Measurements from ENCODE around the gene ECM2.
"Not testable (repeated sequence)": the region's sequence is repeated elsewhere in the genome, so short reads cannot be mapped to it uniquely, and the experiment has no call there.

Gene ECM2

DNA sequence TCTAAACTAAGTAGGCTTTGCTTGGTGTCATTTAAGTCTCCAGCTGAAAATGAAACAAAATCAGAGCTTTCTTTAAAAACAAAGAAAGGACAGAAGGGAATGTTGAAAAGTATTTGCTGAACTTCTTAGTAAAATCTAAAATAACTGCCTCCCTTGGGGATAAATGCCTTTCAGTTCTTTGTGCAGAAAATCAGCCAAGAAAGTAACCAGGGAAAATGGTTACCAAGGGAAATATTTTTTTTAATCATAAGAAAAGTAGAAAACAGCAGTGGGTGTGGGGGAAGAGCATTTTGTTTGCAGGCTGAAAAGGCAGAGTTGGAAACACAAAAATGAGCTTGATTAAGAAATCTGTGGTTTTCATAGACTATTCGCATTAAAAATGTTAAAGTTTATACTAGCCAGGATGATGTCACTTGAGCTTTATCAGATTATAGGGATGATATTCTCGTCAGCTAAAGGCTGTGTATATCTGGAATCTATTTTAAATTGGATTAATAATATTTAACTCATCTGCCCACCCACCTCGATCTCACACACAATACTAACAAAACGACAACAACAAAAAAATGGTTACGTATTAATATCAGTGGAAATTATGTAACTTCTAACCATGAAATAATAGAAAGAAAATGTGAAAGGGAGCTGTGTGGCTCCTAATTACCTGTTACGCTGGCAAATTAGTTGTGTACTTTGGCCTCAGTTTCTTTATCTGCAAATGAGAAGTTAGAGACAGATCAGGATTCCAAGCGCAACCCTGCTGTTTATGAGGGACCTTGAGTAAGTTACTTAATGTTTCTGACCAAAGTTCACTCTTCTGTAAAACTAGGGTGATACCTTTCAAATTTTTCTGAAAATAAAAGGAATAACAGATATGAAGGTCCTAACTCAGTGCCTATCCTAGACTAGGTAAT is at the start of gene ECM2:
TSS of gene ECM2 (minus strand) at position 51 of the 911 bp plus-strand sequence. CDS start 13,124 bp downstream, outside the sequence.
- no peaks in the 10 kb centered on the region for H3K27me3 ChIP-seq (ENCODE audit: control insufficient read depth, insufficient read depth, low read length)
- H3K36me3 ChIP-seq (ENCODE audit: control insufficient read depth, insufficient read depth, low read length): no peaks in the 10 kb centered on the region
- no peaks in the 10 kb centered on the region; the same call in 1 of the 2 replicates for H3K4me1 ChIP-seq (ENCODE audit: control insufficient read depth, insufficient read depth, low read length)
- no peak within 1 kb of the TSS for H3K4me3 ChIP-seq (ENCODE audit: low read length)
- H3K27ac ChIP-seq (ENCODE audit: low read length): no peak within 1 kb of the TSS
- H3K9me3 ChIP-seq (ENCODE audit: control insufficient read depth, insufficient read depth, low read length): no peaks in the 10 kb centered on the region
- no peak for DNase-seq (ENCODE audit: low read depth, low spot score)
- WGBS (ENCODE audit: insufficient coverage, insufficient read length): 100% methylated on average over 1 of the region's 7 CpGs

DNA sequence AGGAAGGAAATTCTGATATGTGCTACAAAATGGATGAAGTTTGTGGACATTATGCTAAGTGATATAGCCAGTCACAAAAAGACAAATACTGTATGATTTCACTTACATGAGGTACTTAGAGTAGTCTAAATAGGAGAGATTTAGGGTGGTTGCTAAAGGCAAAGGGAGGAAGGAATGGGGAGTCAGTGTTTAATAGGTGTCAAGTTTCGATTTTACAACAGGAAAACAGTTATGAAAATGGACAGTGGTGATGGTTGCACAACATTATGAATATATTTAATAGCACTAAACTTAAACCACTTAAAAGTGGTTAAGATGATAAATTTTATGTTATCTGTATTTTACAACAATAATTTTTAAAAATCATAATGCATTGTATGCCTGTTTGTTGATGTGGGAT is 40.4 kb upstream of the ECM2 start:
- Histone ChIP-seq H3K4me1 (ENCODE audit: control insufficient read depth, insufficient read depth, low read length) (no peaks in the 10 kb centered on the region), H3K27me3 (ENCODE audit: control insufficient read depth, insufficient read depth, low read length) (no peaks in the 10 kb centered on the region), H3K27ac (ENCODE audit: low read length) (no peak overlapping the region), H3K36me3 (ENCODE audit: control insufficient read depth, insufficient read depth, low read length) (no peaks in the 10 kb centered on the region), H3K4me3 (ENCODE audit: low read length) (no peak overlapping the region), H3K9me3 (ENCODE audit: control insufficient read depth, insufficient read depth, low read length) (no peaks in the 10 kb centered on the region)
- no CpG with 5 or more reads among the region's 1 CpG for WGBS (ENCODE audit: insufficient coverage, insufficient read length)
- DNase-seq (ENCODE audit: low read depth, low spot score): no peak

GRCh38 chr9:92573612-92574011 is 37.8 kb upstream of the ECM2 start:
- H3K27ac ChIP-seq (ENCODE audit: low read length); H3K27me3 ChIP-seq (ENCODE audit: control insufficient read depth, insufficient read depth, low read length); H3K9me3 ChIP-seq (ENCODE audit: control insufficient read depth, insufficient read depth, low read length); DNase-seq (ENCODE audit: low read depth, low spot score); H3K36me3 ChIP-seq (ENCODE audit: control insufficient read depth, insufficient read depth, low read length); H3K4me3 ChIP-seq (ENCODE audit: low read length); H3K4me1 ChIP-seq (ENCODE audit: control insufficient read depth, insufficient read depth, low read length): not testable (repeated sequence)
- no CpG with 5 or more reads among the region's 14 CpGs for WGBS (ENCODE audit: insufficient coverage, insufficient read length)

GRCh38 chr9:92571871-92572270 is 36.1 kb upstream of the ECM2 start:
- not testable (repeated sequence) for H3K27me3 ChIP-seq (ENCODE audit: control insufficient read depth, insufficient read depth, low read length); H3K4me1 ChIP-seq (ENCODE audit: control insufficient read depth, insufficient read depth, low read length); H3K36me3 ChIP-seq (ENCODE audit: control insufficient read depth, insufficient read depth, low read length); DNase-seq (ENCODE audit: low read depth, low spot score); H3K4me3 ChIP-seq (ENCODE audit: low read length); H3K27ac ChIP-seq (ENCODE audit: low read length); H3K9me3 ChIP-seq (ENCODE audit: control insufficient read depth, insufficient read depth, low read length)
- WGBS (ENCODE audit: insufficient coverage, insufficient read length): no CpG with 5 or more reads among the region's 2 CpGs

- Histone ChIP-seq H3K9me3 (ENCODE audit: control insufficient read depth, insufficient read depth, low read length) (no peaks in the 10 kb centered on the region), H3K4me1 (ENCODE audit: control insufficient read depth, insufficient read depth, low read length) (no peaks in the 10 kb centered on the region), H3K27ac (ENCODE audit: low read length) (no peak overlapping the region), H3K4me3 (ENCODE audit: low read length) (no peak overlapping the region), H3K36me3 (ENCODE audit: control insufficient read depth, insufficient read depth, low read length) (no peaks in the 10 kb centered on the region), H3K27me3 (ENCODE audit: control insufficient read depth, insufficient read depth, low read length) (no peaks in the 10 kb centered on the region)
- DNase-seq (ENCODE audit: low read depth, low spot score): no peak
- WGBS (ENCODE audit: insufficient coverage, insufficient read length): no CpG with 5 or more reads among the region's 2 CpGs
These were observed 29.2 kb upstream of the ECM2 start for GRCh38 chr9:92564982-92565381.

- no peaks in the 10 kb centered on the region for H3K27me3 ChIP-seq (ENCODE audit: control insufficient read depth, insufficient read depth, low read length)
- DNase-seq (ENCODE audit: low read depth, low spot score): no peak
- H3K9me3 ChIP-seq (ENCODE audit: control insufficient read depth, insufficient read depth, low read length): no peaks in the 10 kb centered on the region
- no peak overlapping the region for H3K4me3 ChIP-seq (ENCODE audit: low read length)
- no peaks in the 10 kb centered on the region for H3K36me3 ChIP-seq (ENCODE audit: control insufficient read depth, insufficient read depth, low read length)
- H3K27ac ChIP-seq (ENCODE audit: low read length): no peak overlapping the region
- no peaks in the 10 kb centered on the region for H3K4me1 ChIP-seq (ENCODE audit: control insufficient read depth, insufficient read depth, low read length)
These were observed 28.7 kb upstream of the ECM2 start for GRCh38 chr9:92564504-92564903.

GRCh38 chr9:92563116-92564100 is 27.6 kb upstream of the ECM2 start:
- 0 out of 2 replicates have a peak, but pooled peaks cover 1% of the 10 kb centered on the region for H3K4me1 ChIP-seq (ENCODE audit: control insufficient read depth, insufficient read depth, low read length)
- no peak overlapping the region for H3K27ac ChIP-seq (ENCODE audit: low read length)
- H3K36me3 ChIP-seq (ENCODE audit: control insufficient read depth, insufficient read depth, low read length): no peaks in the 10 kb centered on the region
- H3K9me3 ChIP-seq (ENCODE audit: control insufficient read depth, insufficient read depth, low read length): no peaks in the 10 kb centered on the region
- no peaks in the 10 kb centered on the region for H3K27me3 ChIP-seq (ENCODE audit: control insufficient read depth, insufficient read depth, low read length)
- H3K4me3 ChIP-seq (ENCODE audit: low read length): no peak overlapping the region
- DNase-seq (ENCODE audit: low read depth, low spot score): no peak
- no CpG with 5 or more reads among the region's 3 CpGs for WGBS (ENCODE audit: insufficient coverage, insufficient read length)

DNA sequence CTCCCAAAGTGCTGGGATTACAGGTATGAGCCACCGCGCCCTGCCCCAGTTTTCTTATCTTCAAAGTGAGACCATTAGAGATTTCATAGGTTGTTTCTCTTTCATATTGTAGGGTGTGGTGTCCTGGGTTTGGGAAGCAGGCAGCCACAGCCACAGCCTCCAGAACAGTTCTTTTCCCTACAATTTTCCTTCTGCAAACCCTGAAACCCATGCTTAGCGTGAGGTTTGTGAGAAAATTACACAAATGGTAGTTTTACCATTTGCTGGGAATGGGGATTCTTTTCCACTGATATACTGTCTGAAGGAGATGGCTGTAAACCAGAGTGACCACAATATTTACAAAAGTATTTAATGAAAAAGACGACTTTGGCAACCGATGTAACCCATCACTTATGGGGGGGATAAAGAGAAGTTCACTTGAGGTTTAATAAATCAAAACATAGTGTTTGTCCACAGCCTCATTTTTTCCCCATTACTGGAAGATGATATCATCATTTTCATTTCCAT is 26.7 kb upstream of the ECM2 start:
- WGBS (ENCODE audit: insufficient coverage, insufficient read length): no CpG with 5 or more reads among the region's 5 CpGs
- DNase-seq (ENCODE audit: low read depth, low spot score): no peak
- H3K27ac ChIP-seq (ENCODE audit: low read length): no peak overlapping the region
- H3K27me3 ChIP-seq (ENCODE audit: control insufficient read depth, insufficient read depth, low read length): no peaks in the 10 kb centered on the region
- H3K9me3 ChIP-seq (ENCODE audit: control insufficient read depth, insufficient read depth, low read length): no peaks in the 10 kb centered on the region
- H3K36me3 ChIP-seq (ENCODE audit: control insufficient read depth, insufficient read depth, low read length): no peaks in the 10 kb centered on the region
- H3K4me3 ChIP-seq (ENCODE audit: low read length): no peak overlapping the region
- 0 out of 2 replicates have a peak, but pooled peaks cover 1% of the 10 kb centered on the region for H3K4me1 ChIP-seq (ENCODE audit: control insufficient read depth, insufficient read depth, low read length)

GRCh38 chr9:92561374-92562330 is 25.9 kb upstream of the ECM2 start:
- no peak for DNase-seq (ENCODE audit: low read depth, low spot score)
- Histone ChIP-seq H3K4me3 (ENCODE audit: low read length) (no peak overlapping the region), H3K36me3 (ENCODE audit: control insufficient read depth, insufficient read depth, low read length) (no peaks in the 10 kb centered on the region), H3K9me3 (ENCODE audit: control insufficient read depth, insufficient read depth, low read length) (no peaks in the 10 kb centered on the region), H3K27ac (ENCODE audit: low read length) (no peak overlapping the region), H3K27me3 (ENCODE audit: control insufficient read depth, insufficient read depth, low read length) (no peaks in the 10 kb centered on the region), H3K4me1 (ENCODE audit: control insufficient read depth, insufficient read depth, low read length) (0 out of 2 replicates have a peak, but pooled peaks cover 1% of the 10 kb centered on the region)
- WGBS (ENCODE audit: insufficient coverage, insufficient read length): no CpG with 5 or more reads among the region's 5 CpGs

All from iPS DF 6.9 (cell line).